Liver (tissue), 9 donors: ENCODE data around the gene RND1. TPM values are rescaled to one million over a fixed set of nuclear protein-coding genes. Genes with fewer than 3 reads are reported as not detected.

Source experiments
- DNase-seq: peaks from one replicate; pipeline ENCODE4 v3.0.0-alpha.2; 2017; ENCODE audit warnings: low spot score
- H3K27ac ChIP-seq, 2 donors: one replicate each; pipeline ENCODE4 v1.7.0; 2013; ENCODE audit warnings: inconsistent platforms in 2 of 2, low read length in 2 of 2, control low read depth in 1 of 2, low read depth in 1 of 2, mild to moderate bottlenecking in 1 of 2
- H3K27me3 ChIP-seq, 4 donors: one replicate each; pipeline versions ENCODE4 v1.6.1 to v1.7.0; 2013; ENCODE audit warnings: low read length in 3 of 4, inconsistent platforms in 1 of 4, mild to moderate bottlenecking in 1 of 4, moderate library complexity in 1 of 4; ENCODE audit not compliant: control insufficient read depth in 4 of 4, insufficient read depth in 4 of 4
- H3K36me3 ChIP-seq, 4 donors: one replicate each; pipeline versions ENCODE4 v1.6.1 to v1.7.0; 2013; ENCODE audit warnings: low read length in 3 of 4, mild to moderate bottlenecking in 3 of 4, low read depth in 1 of 4, moderate library complexity in 1 of 4; ENCODE audit not compliant: control insufficient read depth in 4 of 4, insufficient read depth in 3 of 4
- H3K4me1 ChIP-seq, 4 donors: one replicate each; pipeline versions ENCODE4 v1.6.1 to v1.7.0; 2013; ENCODE audit warnings: low read length in 3 of 4, mild to moderate bottlenecking in 3 of 4, moderate library complexity in 1 of 4; ENCODE audit not compliant: control insufficient read depth in 4 of 4, insufficient read depth in 4 of 4
- H3K4me3 ChIP-seq, 3 donors: one replicate each; pipeline versions ENCODE4 v1.6.1 to v1.7.0; 2013; ENCODE audit warnings: low read length in 3 of 3, control low read depth in 1 of 3, low read depth in 1 of 3, mild to moderate bottlenecking in 1 of 3
- H3K9ac ChIP-seq, 2 donors: one replicate each; pipeline ENCODE4 v1.7.0; 2013; ENCODE audit warnings: low read length in 2 of 2, mild to moderate bottlenecking in 2 of 2, moderate library complexity in 2 of 2, control low read depth in 1 of 2, low read depth in 1 of 2
- H3K9me3 ChIP-seq, 4 donors: one replicate each; pipeline versions ENCODE4 v1.6.1 to v1.7.0; 2013; ENCODE audit warnings: low read length in 3 of 4; ENCODE audit not compliant: control insufficient read depth in 4 of 4
- CTCF ChIP-seq: fragments of 150-350 bp; IDR thresholded peaks from 2 replicates; pipeline ENCODE4 v1.5.1; 2017; ENCODE audit warnings: improper control_type of control experiment, low read depth, low read length; ENCODE audit not compliant: missing input control
- EGR1 ChIP-seq, 2 donors: IDR thresholded peaks; 2 replicates each; pipeline ENCODE4 v1.6.1; 2016 to 2018; ENCODE audit warnings: antibody characterized with exemption in 2 of 2, low read depth in 2 of 2
- FOXA1 ChIP-seq: IDR thresholded peaks from 2 replicates; pipeline ENCODE4 v1.6.1; 2016; ENCODE audit warnings: antibody characterized with exemption
- FOXA2 ChIP-seq: IDR thresholded peaks from 2 replicates; pipeline ENCODE4 v1.6.1; 2016; ENCODE audit warnings: antibody characterized with exemption
- GABPA ChIP-seq, 2 donors: IDR thresholded peaks in 1 of 2; conservative IDR thresholded peaks in 1 of 2; 2 replicates each; pipeline ENCODE4 v1.6.1; 2016; ENCODE audit warnings: antibody characterized with exemption in 2 of 2, mild to moderate bottlenecking in 1 of 2, moderate library complexity in 1 of 2
- HNF4A ChIP-seq, 2 donors: conservative IDR thresholded peaks; 2 replicates each; pipeline ENCODE4 v1.6.1; 2016; ENCODE audit warnings: antibody characterized with exemption in 2 of 2, mild to moderate bottlenecking in 2 of 2
- HNF4G ChIP-seq: IDR thresholded peaks from 2 replicates; pipeline ENCODE4 v1.6.1; 2016; ENCODE audit warnings: antibody characterized with exemption
- JUND ChIP-seq, 2 donors: IDR thresholded peaks; 2 replicates each; pipeline ENCODE4 v1.6.1; 2016; ENCODE audit warnings: antibody characterized with exemption in 2 of 2
- NR2F2 ChIP-seq: IDR thresholded peaks from 2 replicates; pipeline ENCODE4 v1.6.1; 2016; ENCODE audit warnings: antibody characterized with exemption
- RAD21 ChIP-seq, 2 donors: IDR thresholded peaks; 2 replicates each; pipeline ENCODE4 v1.6.1; 2016; ENCODE audit warnings: antibody characterized with exemption in 2 of 2, mild to moderate bottlenecking in 2 of 2
- RXRA ChIP-seq, 2 donors: IDR thresholded peaks; 2 replicates each; pipeline ENCODE4 v1.6.1; 2017 to 2018; ENCODE audit warnings: antibody characterized with exemption in 2 of 2, mild to moderate bottlenecking in 1 of 2
- SP1 ChIP-seq: IDR thresholded peaks from 2 replicates; pipeline ENCODE4 v1.6.1; 2018; ENCODE audit warnings: antibody characterized with exemption, mild to moderate bottlenecking
- TAF1 ChIP-seq: conservative IDR thresholded peaks from 2 replicates; pipeline ENCODE4 v1.6.1; 2016; ENCODE audit warnings: antibody characterized with exemption, mild to moderate bottlenecking
- YY1 ChIP-seq: IDR thresholded peaks from 2 replicates; pipeline ENCODE4 v1.6.1; 2016; ENCODE audit warnings: antibody characterized with exemption, mild to moderate bottlenecking
- ZBTB33 ChIP-seq: IDR thresholded peaks from 2 replicates; pipeline ENCODE4 v1.6.1; 2016; ENCODE audit warnings: antibody characterized with exemption
- WGBS: extraction: QIAGEN DNeasy Blood & Tissue Kit; methylation state at CpG from one replicate; pipeline ENCODE4 v1.1.7; 2013; 5-methylcytosine and 5-hydroxymethylcytosine counted together
- polyA plus RNA-seq, 2 donors: library from polyadenylated mRNA; stranded (reverse) in 1 of 2; unstranded in 1 of 2; fragments of 200-250 nt in 1 of 2; fragments of >200 nt in 1 of 2; fragmentation: Nextera tagmentation in 1 of 2; extraction: Ambion mirVana in 1 of 2; gene quantifications; one replicate each; pipeline versions ENCODE4 v1.2.1 to v1.2.3, GENCODE V29; 2013 to 2015
- total RNA-seq, 2 donors: library from RNA; depleted of rRNA; stranded (reverse); fragments of >200 nt; gene quantifications; one replicate each; pipeline ENCODE4 v1.2.3, GENCODE V29; 2014
- TF ChIP-seq, protein P1 (sequence below): IDR thresholded peaks from 2 replicates; pipeline ENCODE4 v1.6.1; 2016; ENCODE audit warnings: antibody characterized with exemption
- TF ChIP-seq, protein P2 (sequence below): IDR thresholded peaks from 2 replicates; pipeline ENCODE4 v1.6.1; 2016; ENCODE audit warnings: antibody characterized with exemption, mild to moderate bottlenecking
- TF ChIP-seq, protein P3 (sequence below): IDR thresholded peaks from 2 replicates; pipeline ENCODE4 v1.6.1; 2016; ENCODE audit warnings: antibody characterized with exemption
- donor health status: healthy.
- donor health status: healthy.
- donor health status: healthy.
- donor health status: healthy.
- donor health status: healthy.

RND1 gene
- total and polyA plus RNA-seq, 4 donors: 7.7 to 16.5 (median 8.5) TPM

DNA sequence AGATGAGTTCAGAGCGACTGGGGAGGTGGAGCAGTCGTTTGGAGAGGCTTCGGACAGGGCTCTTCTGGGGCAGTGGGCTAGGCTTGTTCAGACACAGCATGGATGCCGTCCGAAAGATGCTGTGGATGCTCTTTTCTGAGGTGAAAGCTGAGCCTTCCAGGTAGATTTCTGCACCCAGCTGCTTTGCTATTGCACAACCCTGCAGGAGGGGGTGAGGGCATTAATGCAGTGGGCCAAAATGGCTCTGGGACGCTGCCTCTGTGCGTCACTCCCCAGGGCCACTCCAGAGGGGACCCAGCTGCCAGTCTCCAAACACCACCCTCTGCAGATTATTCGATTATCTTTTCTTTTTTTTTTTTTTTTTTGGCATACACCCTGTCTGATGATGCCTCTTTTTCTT lies 7.6 kb downstream of the RND1 start:
- no peak for TF ChIP-seq RAD21 (IDR thresholded peaks at IDR 0.05)
- no peak for TF ChIP-seq HNF4A (conservative IDR thresholded peaks at IDR 0.05)
- TF ChIP-seq YY1: no peak
- TF ChIP-seq TAF1: no peak
- no peak for TF ChIP-seq NR2F2
- TF ChIP-seq FOXA2: no peak
- no peak for TF ChIP-seq ZBTB33
- TF ChIP-seq CTCF: no peak
- TF ChIP-seq, protein P1, sequence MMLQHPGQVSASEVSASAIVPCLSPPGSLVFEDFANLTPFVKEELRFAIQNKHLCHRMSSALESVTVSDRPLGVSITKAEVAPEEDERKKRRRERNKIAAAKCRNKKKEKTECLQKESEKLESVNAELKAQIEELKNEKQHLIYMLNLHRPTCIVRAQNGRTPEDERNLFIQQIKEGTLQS: no peak
- no peak for TF ChIP-seq FOXA1
- no peak for TF ChIP-seq RXRA (IDR thresholded peaks at IDR 0.05)
- TF ChIP-seq EGR1 (IDR thresholded peaks at IDR 0.05; ENCODE audit: low read depth in 2 of 2): no peak
- TF ChIP-seq SP1: no peak
- no peak overlapping the region for H3K4me3 ChIP-seq
- peaks cover 0 to 20% (median 4%) of the 10 kb centered on the region in 4 donors for H3K4me1 ChIP-seq
- H3K36me3 ChIP-seq: peaks cover 0 to 33% (median 26%) of the 10 kb centered on the region in 4 donors
- no peak for DNase-seq
- no peak overlapping the region for H3K27ac ChIP-seq
- no peaks in the 10 kb centered on the region for H3K9me3 ChIP-seq
- no peaks in the 10 kb centered on the region for H3K27me3 ChIP-seq
- 87% methylated on average over 8 of the region's 8 CpGs for whole genome bisulfite sequencing
- no peak overlapping the region for H3K9ac ChIP-seq

- Histone ChIP-seq H3K27ac (no peak overlapping the region), H3K9me3 (no peaks in the 10 kb centered on the region), H3K27me3 (no peaks in the 10 kb centered on the region), H3K9ac (no peak overlapping the region), H3K4me1 (peaks cover 2 to 20% (median 7%) of the 10 kb centered on the region in 4 donors), H3K36me3 (peaks cover 0 to 33% (median 23%) of the 10 kb centered on the region in 4 donors), H3K4me3 (no peak overlapping the region)
- TF ChIP-seq, protein P2, sequence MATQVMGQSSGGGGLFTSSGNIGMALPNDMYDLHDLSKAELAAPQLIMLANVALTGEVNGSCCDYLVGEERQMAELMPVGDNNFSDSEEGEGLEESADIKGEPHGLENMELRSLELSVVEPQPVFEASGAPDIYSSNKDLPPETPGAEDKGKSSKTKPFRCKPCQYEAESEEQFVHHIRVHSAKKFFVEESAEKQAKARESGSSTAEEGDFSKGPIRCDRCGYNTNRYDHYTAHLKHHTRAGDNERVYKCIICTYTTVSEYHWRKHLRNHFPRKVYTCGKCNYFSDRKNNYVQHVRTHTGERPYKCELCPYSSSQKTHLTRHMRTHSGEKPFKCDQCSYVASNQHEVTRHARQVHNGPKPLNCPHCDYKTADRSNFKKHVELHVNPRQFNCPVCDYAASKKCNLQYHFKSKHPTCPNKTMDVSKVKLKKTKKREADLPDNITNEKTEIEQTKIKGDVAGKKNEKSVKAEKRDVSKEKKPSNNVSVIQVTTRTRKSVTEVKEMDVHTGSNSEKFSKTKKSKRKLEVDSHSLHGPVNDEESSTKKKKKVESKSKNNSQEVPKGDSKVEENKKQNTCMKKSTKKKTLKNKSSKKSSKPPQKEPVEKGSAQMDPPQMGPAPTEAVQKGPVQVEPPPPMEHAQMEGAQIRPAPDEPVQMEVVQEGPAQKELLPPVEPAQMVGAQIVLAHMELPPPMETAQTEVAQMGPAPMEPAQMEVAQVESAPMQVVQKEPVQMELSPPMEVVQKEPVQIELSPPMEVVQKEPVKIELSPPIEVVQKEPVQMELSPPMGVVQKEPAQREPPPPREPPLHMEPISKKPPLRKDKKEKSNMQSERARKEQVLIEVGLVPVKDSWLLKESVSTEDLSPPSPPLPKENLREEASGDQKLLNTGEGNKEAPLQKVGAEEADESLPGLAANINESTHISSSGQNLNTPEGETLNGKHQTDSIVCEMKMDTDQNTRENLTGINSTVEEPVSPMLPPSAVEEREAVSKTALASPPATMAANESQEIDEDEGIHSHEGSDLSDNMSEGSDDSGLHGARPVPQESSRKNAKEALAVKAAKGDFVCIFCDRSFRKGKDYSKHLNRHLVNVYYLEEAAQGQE: no peak
- no peak for TF ChIP-seq RAD21 (IDR thresholded peaks at IDR 0.05)
- no peak for TF ChIP-seq JUND (IDR thresholded peaks at IDR 0.05)
- no peak for TF ChIP-seq ZBTB33
- TF ChIP-seq HNF4G: no peak
- no peak for TF ChIP-seq SP1
- TF ChIP-seq GABPA (IDR thresholded peaks at IDR 0.05 in 1 of 2, conservative IDR thresholded peaks at IDR 0.05 in 1 of 2): no peak
- TF ChIP-seq CTCF: no peak
- TF ChIP-seq, protein P3, sequence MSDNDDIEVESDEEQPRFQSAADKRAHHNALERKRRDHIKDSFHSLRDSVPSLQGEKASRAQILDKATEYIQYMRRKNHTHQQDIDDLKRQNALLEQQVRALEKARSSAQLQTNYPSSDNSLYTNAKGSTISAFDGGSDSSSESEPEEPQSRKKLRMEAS: no peak
- no peak for TF ChIP-seq RXRA (IDR thresholded peaks at IDR 0.05)
- no peak for TF ChIP-seq FOXA1
- TF ChIP-seq NR2F2: no peak
- no peak for TF ChIP-seq FOXA2
- TF ChIP-seq YY1: no peak
- 94% methylated on average over 13 of the region's 13 CpGs for WGBS
- DNase-seq: no peak
Measured at GRCh38 chr12:48857278-48857994, 8.2 kb downstream of the RND1 start.
